ENCODE data around the gene SFXN2. TPM values are rescaled to one million over a fixed set of nuclear protein-coding genes. Genes with fewer than 3 reads are reported as not detected.
A peak's percentile ranks its signal among the peaks of the same experiment; 100 is the strongest.

Gene SFXN2
- polyA plus RNA-seq, 1 of the 3 experiments (the other 2 are of a cell fraction) = 10.2 TPM

DNA sequence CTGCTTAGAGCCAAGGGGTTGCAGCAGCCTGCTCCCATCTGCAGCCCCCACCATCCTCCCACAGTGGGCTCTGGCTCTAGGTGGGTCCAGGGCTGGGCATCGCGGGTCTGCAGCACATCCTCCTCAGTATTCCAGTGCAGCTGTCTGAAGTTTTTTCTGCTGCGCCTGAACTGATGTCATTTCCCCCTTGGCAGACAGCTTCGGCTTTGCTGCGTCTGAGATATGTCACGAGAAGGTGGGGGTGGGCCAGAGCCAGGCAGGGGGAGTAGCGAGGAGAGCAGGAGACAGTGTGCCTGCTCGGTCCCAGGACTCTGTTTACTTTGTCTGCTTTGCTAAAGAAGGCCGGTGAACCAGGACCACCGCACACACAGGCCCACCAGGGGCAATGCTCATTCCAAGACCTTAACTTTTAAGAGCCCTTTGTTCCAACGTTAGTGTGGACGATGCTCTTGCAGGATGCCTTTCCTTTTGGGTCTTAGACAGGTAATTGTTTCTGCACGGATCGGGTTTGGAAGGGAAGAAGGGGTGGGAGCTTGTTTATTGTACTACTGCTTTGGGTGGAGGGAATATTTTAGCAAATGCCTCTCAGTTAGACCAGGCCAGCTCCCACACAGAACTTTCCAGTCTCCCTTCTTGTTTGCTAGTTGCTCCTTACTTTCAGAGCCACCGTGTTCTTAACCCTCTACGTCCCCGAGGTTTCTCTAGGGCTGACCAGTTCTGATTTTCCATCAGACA, 61.7 kb downstream of the SFXN2 start (continued):
- TF ChIP-seq FOXJ3 (CRISPR knock-in tag; IDR thresholded peaks at IDR 0.05) (no peak), TAF1 (IDR thresholded peaks at IDR 0.05; ENCODE audit: borderline replicate concordance, low read depth, low read length) (no peak)
- TF ChIP-seq, protein P1, sequence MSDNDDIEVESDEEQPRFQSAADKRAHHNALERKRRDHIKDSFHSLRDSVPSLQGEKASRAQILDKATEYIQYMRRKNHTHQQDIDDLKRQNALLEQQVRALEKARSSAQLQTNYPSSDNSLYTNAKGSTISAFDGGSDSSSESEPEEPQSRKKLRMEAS (IDR thresholded peaks at IDR 0.05; ENCODE audit: low read depth) = peak; percentile 44; the same call in 1 of the 2 replicates
- TF ChIP-seq, protein P2, sequence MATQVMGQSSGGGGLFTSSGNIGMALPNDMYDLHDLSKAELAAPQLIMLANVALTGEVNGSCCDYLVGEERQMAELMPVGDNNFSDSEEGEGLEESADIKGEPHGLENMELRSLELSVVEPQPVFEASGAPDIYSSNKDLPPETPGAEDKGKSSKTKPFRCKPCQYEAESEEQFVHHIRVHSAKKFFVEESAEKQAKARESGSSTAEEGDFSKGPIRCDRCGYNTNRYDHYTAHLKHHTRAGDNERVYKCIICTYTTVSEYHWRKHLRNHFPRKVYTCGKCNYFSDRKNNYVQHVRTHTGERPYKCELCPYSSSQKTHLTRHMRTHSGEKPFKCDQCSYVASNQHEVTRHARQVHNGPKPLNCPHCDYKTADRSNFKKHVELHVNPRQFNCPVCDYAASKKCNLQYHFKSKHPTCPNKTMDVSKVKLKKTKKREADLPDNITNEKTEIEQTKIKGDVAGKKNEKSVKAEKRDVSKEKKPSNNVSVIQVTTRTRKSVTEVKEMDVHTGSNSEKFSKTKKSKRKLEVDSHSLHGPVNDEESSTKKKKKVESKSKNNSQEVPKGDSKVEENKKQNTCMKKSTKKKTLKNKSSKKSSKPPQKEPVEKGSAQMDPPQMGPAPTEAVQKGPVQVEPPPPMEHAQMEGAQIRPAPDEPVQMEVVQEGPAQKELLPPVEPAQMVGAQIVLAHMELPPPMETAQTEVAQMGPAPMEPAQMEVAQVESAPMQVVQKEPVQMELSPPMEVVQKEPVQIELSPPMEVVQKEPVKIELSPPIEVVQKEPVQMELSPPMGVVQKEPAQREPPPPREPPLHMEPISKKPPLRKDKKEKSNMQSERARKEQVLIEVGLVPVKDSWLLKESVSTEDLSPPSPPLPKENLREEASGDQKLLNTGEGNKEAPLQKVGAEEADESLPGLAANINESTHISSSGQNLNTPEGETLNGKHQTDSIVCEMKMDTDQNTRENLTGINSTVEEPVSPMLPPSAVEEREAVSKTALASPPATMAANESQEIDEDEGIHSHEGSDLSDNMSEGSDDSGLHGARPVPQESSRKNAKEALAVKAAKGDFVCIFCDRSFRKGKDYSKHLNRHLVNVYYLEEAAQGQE (IDR thresholded peaks at IDR 0.05; ENCODE audit: low read depth, low read length) = no peak

- WGBS (ENCODE audit: low lambda C conversion rate) = 13% methylated on average over 9 of the region's 9 CpGs
- peak overlapping the region; percentile 75 for H3K4me2 ChIP-seq
- no peaks in the 10 kb centered on the region for H3K9me3 ChIP-seq
- ChIA-PET POLR2A (interaction anchor here (0.9 kb wide), 1 partner anchor 34 kb away, joined by 3 read pairs; no protein-coding TSS in a partner anchor), CTCF (interaction anchor here (1.1 kb wide), 1 partner anchor 557 kb away, joined by 6 read pairs; no protein-coding TSS in a partner anchor)
- peaks cover 18% of the 10 kb centered on the region for H3F3A ChIP-seq (replicated peaks; ENCODE audit: insufficient read depth)
- peaks cover 51% of the 10 kb centered on the region for H3K79me2 ChIP-seq (ENCODE audit: insufficient read depth)
- H4K20me1 ChIP-seq (ENCODE audit: insufficient read depth) = peaks cover 11% of the 10 kb centered on the region
- no peaks in the 10 kb centered on the region for H3K27me3 ChIP-seq (ENCODE audit: insufficient read depth)
- no peaks in the 10 kb centered on the region for H3K36me3 ChIP-seq (replicated peaks in 1 of 2; ENCODE audit: control insufficient read depth in 1 of 2, insufficient read depth in 2 of 2, low read length in 1 of 2)
- peak; percentile 47 for DNase-seq
- H2AFZ ChIP-seq (ENCODE audit: low read depth) = no peak overlapping the region
- H3K4me3 ChIP-seq (ENCODE audit: low read depth in 2 of 2, low read length in 1 of 2) = peak overlapping the region; percentile 34 to 37; a peak in 2 of 4 replicates
- H3K9me2 ChIP-seq = no peaks in the 10 kb centered on the region
- H3K4me1 ChIP-seq (ENCODE audit: control insufficient read depth in 1 of 2, insufficient read depth in 2 of 2, low read depth in 1 of 2, low read length in 1 of 2) = peaks cover 46 to 48% of the 10 kb centered on the region in 2 experiments
- peak overlapping the region; percentile 52; the same call in 1 of the 2 replicates for H3K9ac ChIP-seq
- peak overlapping the region; percentile 75 to 81 for H3K27ac ChIP-seq (ENCODE audit: low read depth in 2 of 2, low read length in 1 of 2)
- TF ChIP-seq NFIC (IDR thresholded peaks at IDR 0.05; ENCODE audit: borderline replicate concordance) (peak; percentile 86), MXI1 (IDR thresholded peaks at IDR 0.05; ENCODE audit: low read depth, low read length) (no peak), JUND (IDR thresholded peaks at IDR 0.05) (peak; percentile 32; the same call in 1 of the 2 replicates), SMC3 (IDR thresholded peaks at IDR 0.05; ENCODE audit: low read depth, low read length) (no peak), USF1 (IDR thresholded peaks at IDR 0.05; ENCODE audit: borderline replicate concordance, low read depth) (peak; percentile 8; the same call in 1 of the 2 replicates), CHD2 (IDR thresholded peaks at IDR 0.05; ENCODE audit: low read length, partially characterized antibody) (no peak), NRF1 (IDR thresholded peaks at IDR 0.05; ENCODE audit: low read depth, low read length) (no peak), GATA2 (CRISPR knock-in tag; IDR thresholded peaks at IDR 0.05) (no peak), RAD21 (IDR thresholded peaks at IDR 0.05; ENCODE audit: low read length) (no peak), TCF12 (IDR thresholded peaks at IDR 0.05) (peak; percentile 95), GABPA (IDR thresholded peaks at IDR 0.05; ENCODE audit: low read depth) (no peak), EP300 (IDR thresholded peaks at IDR 0.05; ENCODE audit: borderline replicate concordance in 1 of 2, low read depth in 1 of 2, low read length in 1 of 2) (peak in 1 of 2 experiments; percentile 67; a peak in 1 of 4 replicates), FOXJ3 (CRISPR knock-in tag; IDR thresholded peaks at IDR 0.05) (no peak), YY1 (IDR thresholded peaks at IDR 0.05; ENCODE audit: low read depth) (no peak), FOXM1 (IDR thresholded peaks at IDR 0.05; ENCODE audit: low read depth) (no peak), EZH2phosphoT487 (IDR thresholded peaks at IDR 0.05; ENCODE audit: borderline replicate concordance, low read depth) (no peak), POLR2AphosphoS5 (IDR thresholded peaks at IDR 0.05; ENCODE audit: low read depth, low read length) (peak; percentile 79; the same call in 1 of the 2 replicates), FOSL2 (IDR thresholded peaks at IDR 0.05; ENCODE audit: borderline replicate concordance, low read depth) (no peak), TAF1 (IDR thresholded peaks at IDR 0.05; ENCODE audit: borderline replicate concordance, low read depth, low read length) (peak; percentile 38; the same call in 1 of the 2 replicates)
- TF ChIP-seq, protein P3, sequence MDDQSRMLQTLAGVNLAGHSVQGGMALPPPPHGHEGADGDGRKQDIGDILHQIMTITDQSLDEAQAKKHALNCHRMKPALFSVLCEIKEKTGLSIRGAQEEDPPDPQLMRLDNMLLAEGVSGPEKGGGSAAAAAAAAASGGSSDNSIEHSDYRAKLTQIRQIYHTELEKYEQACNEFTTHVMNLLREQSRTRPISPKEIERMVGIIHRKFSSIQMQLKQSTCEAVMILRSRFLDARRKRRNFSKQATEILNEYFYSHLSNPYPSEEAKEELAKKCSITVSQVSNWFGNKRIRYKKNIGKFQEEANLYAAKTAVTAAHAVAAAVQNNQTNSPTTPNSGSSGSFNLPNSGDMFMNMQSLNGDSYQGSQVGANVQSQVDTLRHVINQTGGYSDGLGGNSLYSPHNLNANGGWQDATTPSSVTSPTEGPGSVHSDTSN (IDR thresholded peaks at IDR 0.05) = peak; percentile 72
- TF ChIP-seq, protein P1 (IDR thresholded peaks at IDR 0.05; ENCODE audit: low read depth) = peak; percentile 76
These were observed 62.5 kb downstream of the SFXN2 start for GRCh38 chr10:102776779-102777456.
